ENCODE data around the gene AURKA. TPM values are rescaled to one million over a fixed set of nuclear protein-coding genes. Genes with fewer than 3 reads are reported as not detected.

AURKA gene
- total RNA-seq, 1 donor from 2014 or later, result 1.6 TPM

DNA sequence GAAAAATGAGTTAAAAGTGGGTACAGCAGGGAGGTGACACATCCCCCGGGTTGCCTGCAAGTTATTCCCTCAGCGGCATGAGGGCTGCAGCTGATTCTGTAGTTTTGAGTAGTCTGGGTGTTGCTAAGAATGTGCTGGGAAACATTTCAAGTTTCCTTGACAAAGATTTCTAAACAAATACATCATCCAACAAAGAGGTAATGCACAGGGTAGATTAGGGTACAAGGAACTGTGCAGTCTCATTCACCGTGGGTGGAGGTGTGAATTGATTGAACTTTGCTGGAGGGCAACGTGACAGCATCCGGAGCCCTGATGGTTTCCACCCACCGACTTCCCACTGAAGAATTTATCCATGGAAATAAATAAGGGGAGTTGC is 41.9 kb upstream of the AURKA start:
- no peak for TF ChIP-seq CTCF (IDR thresholded peaks at IDR 0.05; ENCODE audit: insufficient read depth, low read length, severe bottlenecking)
- Histone ChIP-seq H3K36me3 (ENCODE audit: control insufficient read depth, insufficient read depth, low read length) (no peaks in the 10 kb centered on the region), H3K4me3 (ENCODE audit: low read depth, low read length) (no peak overlapping the region), H3K27me3 (ENCODE audit: control insufficient read depth, insufficient read depth, low read length) (no peaks in the 10 kb centered on the region)
- no peak for DNase-seq (ENCODE audit: low read depth)
- FAIRE-seq, result no peak

- Histone ChIP-seq H3K4me3 (ENCODE audit: low read depth, low read length) (no peak overlapping the region), H3K36me3 (ENCODE audit: control insufficient read depth, insufficient read depth, low read length) (no peaks in the 10 kb centered on the region), H3K27me3 (ENCODE audit: control insufficient read depth, insufficient read depth, low read length) (no peaks in the 10 kb centered on the region)
- TF ChIP-seq CTCF (IDR thresholded peaks at IDR 0.05; ENCODE audit: insufficient read depth, low read length, severe bottlenecking), result no peak
- DNase-seq (ENCODE audit: low read depth) (no peak), FAIRE-seq (no peak)
These were observed 41.3 kb upstream of the AURKA start for GRCh38 chr20:56433221-56433879.

- TF ChIP-seq CTCF (IDR thresholded peaks at IDR 0.05; ENCODE audit: insufficient read depth, low read length, severe bottlenecking), result no peak
- Histone ChIP-seq H3K36me3 (ENCODE audit: control insufficient read depth, insufficient read depth, low read length) (no peaks in the 10 kb centered on the region), H3K4me3 (ENCODE audit: low read depth, low read length) (no peak overlapping the region), H3K27me3 (ENCODE audit: control insufficient read depth, insufficient read depth, low read length) (no peaks in the 10 kb centered on the region)
- DNase-seq (ENCODE audit: low read depth) (no peak), FAIRE-seq (no peak)
These were observed 39.5 kb upstream of the AURKA start for GRCh38 chr20:56431471-56431870.

DNA sequence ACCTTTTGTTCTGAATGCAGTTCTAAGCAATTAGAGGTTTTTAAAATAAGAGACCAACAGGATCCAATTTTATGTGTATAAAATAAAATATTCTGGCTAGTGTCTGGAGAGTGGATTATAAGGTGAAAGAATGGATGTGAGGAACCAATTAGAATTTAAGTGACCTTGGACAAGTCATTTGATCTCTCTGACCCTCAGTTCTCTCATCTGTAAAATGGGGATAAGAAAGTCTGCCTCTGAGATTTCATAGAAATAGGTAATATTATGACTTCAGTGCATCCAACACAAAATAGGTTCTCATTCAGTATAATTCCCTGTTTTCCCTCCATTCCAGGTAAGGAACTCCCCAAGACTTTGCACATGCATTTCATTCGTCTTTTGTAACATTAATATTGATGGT is 38.9 kb upstream of the AURKA start:
- no peaks in the 10 kb centered on the region for H3K36me3 ChIP-seq (ENCODE audit: control insufficient read depth, insufficient read depth, low read length)
- no peaks in the 10 kb centered on the region for H3K27me3 ChIP-seq (ENCODE audit: control insufficient read depth, insufficient read depth, low read length)
- no peak overlapping the region for H3K4me3 ChIP-seq (ENCODE audit: low read depth, low read length)
- no peak for FAIRE-seq
- TF ChIP-seq CTCF (IDR thresholded peaks at IDR 0.05; ENCODE audit: insufficient read depth, low read length, severe bottlenecking), result no peak
- no peak for DNase-seq (ENCODE audit: low read depth)

DNA sequence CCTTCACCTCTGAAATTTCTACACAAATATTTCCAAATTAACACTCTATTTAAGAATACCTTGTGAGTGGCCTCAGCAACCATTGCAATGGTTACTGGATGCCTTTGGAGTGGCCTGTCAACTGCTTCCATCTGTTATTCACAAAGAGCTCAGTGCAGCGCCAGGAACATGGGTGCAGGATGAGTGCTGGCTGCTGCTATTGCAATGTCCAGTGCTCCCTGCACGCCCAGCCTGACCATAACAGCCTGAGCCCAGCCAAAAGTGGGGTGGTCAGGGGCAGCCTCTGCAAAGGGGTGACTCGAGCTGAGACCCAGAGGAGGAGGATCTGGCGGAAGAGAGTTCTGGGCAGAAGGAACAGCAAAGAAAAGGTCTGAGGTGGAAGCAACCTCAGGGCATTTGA is 38.4 kb upstream of the AURKA start:
- Histone ChIP-seq H3K27me3 (ENCODE audit: control insufficient read depth, insufficient read depth, low read length) (no peaks in the 10 kb centered on the region), H3K36me3 (ENCODE audit: control insufficient read depth, insufficient read depth, low read length) (no peaks in the 10 kb centered on the region), H3K4me3 (ENCODE audit: low read depth, low read length) (no peak overlapping the region)
- DNase-seq (ENCODE audit: low read depth) (no peak), FAIRE-seq (no peak)
- TF ChIP-seq CTCF (IDR thresholded peaks at IDR 0.05; ENCODE audit: insufficient read depth, low read length, severe bottlenecking), result no peak

- H3K27me3 ChIP-seq (ENCODE audit: control insufficient read depth, insufficient read depth, low read length), result no peaks in the 10 kb centered on the region
- no peaks in the 10 kb centered on the region for H3K36me3 ChIP-seq (ENCODE audit: control insufficient read depth, insufficient read depth, low read length)
- TF ChIP-seq CTCF (IDR thresholded peaks at IDR 0.05; ENCODE audit: insufficient read depth, low read length, severe bottlenecking), result no peak
- FAIRE-seq (no peak), DNase-seq (ENCODE audit: low read depth) (no peak)
- H3K4me3 ChIP-seq (ENCODE audit: low read depth, low read length), result no peak overlapping the region
These were observed 37.9 kb upstream of the AURKA start for GRCh38 chr20:56429941-56430340.

Measured in bronchial epithelial cell (primary cell).